HepG2 (cell line): Measurements from ENCODE around the gene TLL2. TPM values are rescaled to one million over a fixed set of nuclear protein-coding genes. Genes with fewer than 3 reads are reported as not detected.

ENCODE experiments used
- ATAC-seq: fragments of 200-7000 bp; cut with Tn5 transposase; 3 replicates; pipeline ENCODE4 v1.9.1; 2020; ENCODE audit warnings: mild to moderate bottlenecking, moderate library complexity
- BruUV-seq: library from RNA; stranded (reverse); fragments of 400-500 nt; replicated peaks from 2 replicates; lab custom pipeline; 2021; lab: Mats Ljungman, UMichigan
- CTCF ChIA-PET: fragments of 300-600 bp; formaldehyde crosslinking; extraction: SDS; loops from one replicate; lab custom pipeline; 2021; ENCODE audit warnings: low total read pairs, inconsistent platforms, low intra/inter-chr PET ratio; lab: Yijun Ruan, JAX
- POLR2A ChIA-PET: fragments of 350-600 bp; sonication (Branson Sonifier 250); formaldehyde crosslinking; loops from one replicate; lab custom pipeline; 2020; ENCODE audit warnings: antibody characterized with exemption, inconsistent platforms; lab: Yijun Ruan, JAX
- DNase-seq: peaks from one replicate; pipeline ENCODE4 v3.0.0-alpha.2; 2015; ENCODE audit warnings: low spot score
- FAIRE-seq: peaks from 3 replicates; lab custom pipeline; 2011; peaks lifted over from hg19 to GRCh38; lab: Jason Lieb, UNC
- H2AFZ ChIP-seq: one replicate; pipeline ENCODE4 v1.6.1; 2011; ENCODE audit warnings: low read length, inconsistent platforms
- H3K27ac ChIP-seq: fragments of 300-600 bp; 3 replicates; pipeline ENCODE4 v1.8.0; 2011; ENCODE audit warnings: mixed run types, mild to moderate bottlenecking, mixed read lengths, low read length, inconsistent platforms; ENCODE audit not compliant: insufficient read depth; ENCODE audit errors: extremely low read length
- H3K27me3 ChIP-seq, 2 experiments: fragments of 200-600 bp in 1 of 2; 2 replicates in 1 of 2; 3 replicates in 1 of 2; pipeline versions ENCODE4 v1.6.0 to v1.8.0; 2011; ENCODE audit warnings: low read length in 2 of 2, mild to moderate bottlenecking in 2 of 2, moderate library complexity in 2 of 2, inconsistent platforms in 1 of 2; ENCODE audit not compliant: insufficient read depth in 2 of 2, control insufficient read depth in 1 of 2
- H3K36me3 ChIP-seq, 2 experiments: fragments of 200-600 bp in 1 of 2; replicated peaks in 1 of 2; 2 replicates in 1 of 2; 3 replicates in 1 of 2; pipeline versions ENCODE4 v1.5.1 to v1.8.0; 2011; ENCODE audit warnings: low read length in 2 of 2, inconsistent platforms in 1 of 2; ENCODE audit not compliant: insufficient read depth in 2 of 2, control insufficient read depth in 1 of 2
- H3K4me1 ChIP-seq: 2 replicates; pipeline ENCODE4 v1.5.1; 2012; ENCODE audit warnings: low read length, inconsistent platforms; ENCODE audit not compliant: insufficient read depth
- H3K4me2 ChIP-seq: 2 replicates; pipeline ENCODE4 v1.6.0; 2011; ENCODE audit warnings: low read depth, low read length, inconsistent platforms
- H3K4me3 ChIP-seq, 3 experiments: fragments of 200-600 bp in 1 of 3; sonication (generic), shearing (Covaris generic) in 1 of 3; replicated peaks in 1 of 3; 2 replicates each; pipeline ENCODE4 v1.5.1; 2011 to 2016; ENCODE audit warnings: low read length in 3 of 3, inconsistent platforms in 2 of 3, low read depth in 2 of 3, mild to moderate bottlenecking in 2 of 3, control low read depth in 1 of 3, mixed read lengths in 1 of 3; ENCODE audit not compliant: insufficient read depth in 1 of 3
- H3K79me2 ChIP-seq: one replicate; pipeline ENCODE4 v1.6.1; 2011; ENCODE audit warnings: low read length, inconsistent platforms; ENCODE audit not compliant: insufficient read depth
- H3K9ac ChIP-seq: 2 replicates; pipeline ENCODE4 v1.6.0; 2011; ENCODE audit warnings: mild to moderate bottlenecking, low read depth, low read length, inconsistent platforms; ENCODE audit not compliant: insufficient read depth
- H3K9me3 ChIP-seq: 2 replicates; pipeline ENCODE4 v1.5.1; 2012; ENCODE audit warnings: mild to moderate bottlenecking, low read length
- H4K20me1 ChIP-seq: 2 replicates; pipeline ENCODE4 v1.6.0; 2011; ENCODE audit warnings: inconsistent platforms, mild to moderate bottlenecking, low read length, moderate library complexity; ENCODE audit not compliant: insufficient read depth
- CEBPB ChIP-seq: IDR thresholded peaks from 2 replicates; pipeline ENCODE4 v1.6.1; 2011; ENCODE audit warnings: low read depth, low read length, improper control_type of control experiment, borderline replicate concordance
- DNMT3B ChIP-seq: conservative IDR thresholded peaks from 2 replicates; pipeline ENCODE4 v1.6.1; 2016; ENCODE audit warnings: missing biosample characterization, control low read depth
- ELF1 ChIP-seq: sonication (generic); formaldehyde crosslinking; IDR thresholded peaks from 2 replicates; pipeline ENCODE4 v1.4.0; 2020; ENCODE audit warnings: missing genetic modification reagents
- MTF1 ChIP-seq: sonication (generic); formaldehyde crosslinking; IDR thresholded peaks from 2 replicates; pipeline ENCODE4 v1.5.0; 2020; ENCODE audit warnings: missing genetic modification reagents
- NRL ChIP-seq: sonication (generic); formaldehyde crosslinking; IDR thresholded peaks from 2 replicates; pipeline ENCODE4 v1.5.0; 2020; ENCODE audit warnings: missing genetic modification reagents, mild to moderate bottlenecking, moderate library complexity, borderline replicate concordance
- SP4 ChIP-seq: sonication (generic); formaldehyde crosslinking; IDR thresholded peaks from 2 replicates; pipeline ENCODE4 v1.8.1; 2023; ENCODE audit warnings: mild to moderate bottlenecking, missing genetic modification reagents
- TBL1XR1 ChIP-seq: fragments of 150-350 bp; IDR thresholded peaks from 2 replicates; pipeline ENCODE4 v1.6.1; 2014; ENCODE audit warnings: borderline replicate concordance, low read length; ENCODE audit not compliant: partially characterized antibody
- ZNF17 ChIP-seq: sonication (generic); formaldehyde crosslinking; IDR thresholded peaks from 2 replicates; pipeline ENCODE4 v1.5.0; 2020; ENCODE audit warnings: mild to moderate bottlenecking, missing genetic modification reagents
- ZNF20 ChIP-seq: sonication (generic); formaldehyde crosslinking; IDR thresholded peaks from 2 replicates; pipeline ENCODE4 v1.4.0; 2020; ENCODE audit warnings: mild to moderate bottlenecking, moderate library complexity, missing genetic modification reagents
- WGBS: methylation state at CpG from one replicate; pipeline ENCODE4 v1.1.6; 2017; ENCODE audit warnings: low lambda C conversion rate; 5-methylcytosine and 5-hydroxymethylcytosine counted together
- in situ Hi-C: cut with HindIII; loops from 2 replicates; pipeline ENCODE4 v1.10.0; 2017; ENCODE audit warnings: low pct_unique_long_range_greater_than_20kb; ENCODE audit not compliant: extremely low pct_ligation_motif_present
- intact Hi-C: fragments of 100-400 bp; cut with micrococcal nuclease; formaldehyde crosslinking; loops from one replicate; pipeline ENCODE4 v1.10.0; 2022; ENCODE audit not compliant: unreplicated experiment
- polyA plus RNA-seq, 8 experiments: library from polyadenylated mRNA; depleted of rRNA in 3 of 8; stranded (reverse) in 7 of 8; unstranded in 1 of 8; fragments of >200 nt; fragmentation: Illumina TruSeq in 4 of 8; extraction: Trizol in 4 of 8; gene quantifications; 2 replicates each; pipeline versions ENCODE4 v1.2.1 to v1.2.3, GENCODE V29; 2011 to 2016; ENCODE audit warnings: low read depth in 4 of 8, missing spikeins in 1 of 8, mixed read lengths in 1 of 8; ENCODE audit not compliant: insufficient read depth in 1 of 8
- total RNA-seq, 5 experiments: library from RNA; depleted of rRNA; stranded (reverse); fragments of >200 nt; fragmentation: Illumina TruSeq; extraction: Trizol; gene quantifications; 2 replicates each; pipeline ENCODE4 v1.2.3, GENCODE V29; 2016; ENCODE audit warnings: low read depth in 1 of 5

TLL2 gene
- total and polyA plus RNA-seq, 2 of the 13 experiments (the other 11 are each of a cell fraction or from before 2014, with no cell fraction given): 0.09 TPM; not detected in 1

GRCh38 chr10:96339383-96339782, 174.3 kb downstream of the TLL2 start (continued):
- no peak for TF ChIP-seq TBL1XR1

GRCh38 chr10:96338279-96338925, 175.3 kb downstream of the TLL2 start:
- in situ Hi-C loops (loop anchor here (5.0 kb wide), 1 partner anchor 321 kb away; no protein-coding TSS in a partner anchor), intact Hi-C loops (no loop called here)
- POLR2A ChIA-PET: no interaction called here
- H3K4me3 ChIP-seq: no peak overlapping the region
- no peak overlapping the region for H3K9ac ChIP-seq
- DNase-seq (no peak), ATAC-seq (no peak), FAIRE-seq (no peak)
- no peaks in the 10 kb centered on the region for H4K20me1 ChIP-seq
- H3K27me3 ChIP-seq: 0 out of 5 replicates have a peak, but pooled peaks cover 0 to 7% of the 10 kb centered on the region in 2 experiments
- TF ChIP-seq ZNF20: no peak
- no peak for TF ChIP-seq CEBPB
- TF ChIP-seq ZNF17: no peak
- no peak for TF ChIP-seq DNMT3B
- TF ChIP-seq NRL (CRISPR knock-in tag): no peak
- TF ChIP-seq ELF1 (CRISPR knock-in tag): no peak
- no peak for TF ChIP-seq MTF1 (CRISPR knock-in tag)
- no peak for TF ChIP-seq SP4
- no peak overlapping the region for H3K27ac ChIP-seq
- H3K4me1 ChIP-seq: peaks cover 7% of the 10 kb centered on the region
- H2AFZ ChIP-seq: no peak overlapping the region
- CTCF ChIA-PET: no interaction called here
- BruUV-seq: no TSS peak
- 0% methylated on average over 5 of the region's 5 CpGs for WGBS
- H3K9me3 ChIP-seq: no peaks in the 10 kb centered on the region
- H3K79me2 ChIP-seq: no peaks in the 10 kb centered on the region
- no peaks in the 10 kb centered on the region for H3K36me3 ChIP-seq
- no peak overlapping the region for H3K4me2 ChIP-seq
